Measurements from ENCODE around the gene ANKRD52.

GRCh38 chr12:56257491-56258067 lies 605 bp downstream of the ANKRD52 start:
- no peak for TF ChIP-seq POLR2A (IDR thresholded peaks at IDR 0.05)
- TF ChIP-seq CTCF (IDR thresholded peaks at IDR 0.05), result no peak
- no peak for TF ChIP-seq POLR2AphosphoS5 (IDR thresholded peaks at IDR 0.05)

All from suprapubic skin (tissue), 4 donors.